CD4-positive, alpha-beta T cell (primary cell): ENCODE measurements around the gene RCOR3. TPM values are rescaled to one million over a fixed set of nuclear protein-coding genes. Genes with fewer than 3 reads are reported as not detected.
"Not testable (repeated sequence)": the region's sequence is repeated elsewhere in the genome, so short reads cannot be mapped to it uniquely, and the experiment has no call there.

Experiments
- ATAC-seq: fragments of 200-7000 bp; cut with Tn5 transposase; one replicate; pipeline ENCODE4 v1.10.0; 2022; ENCODE audit warnings: mild to moderate bottlenecking; ENCODE audit not compliant: poor library complexity
- CTCF ChIA-PET: fragments of 350-600 bp; sonication (Branson Sonifier 250); formaldehyde crosslinking; loops from one replicate; lab custom pipeline; 2021; ENCODE audit warnings: antibody characterized with exemption, inconsistent platforms; lab: Charles Lee
- POLR2A ChIA-PET: fragments of 350-600 bp; sonication (Branson Sonifier 250); formaldehyde crosslinking; loops from one replicate; lab custom pipeline; 2021; ENCODE audit warnings: antibody characterized with exemption, inconsistent platforms; lab: Charles Lee
- DNase-seq, 14 experiments: peaks; one replicate each; pipeline ENCODE4 v3.0.0-alpha.2; 2013 to 2020; ENCODE audit warnings: mixed read lengths in 2 of 14
- H3K27ac ChIP-seq, 2 donors: one replicate each; pipeline versions ENCODE4 v1.5.1 to v1.7.0; 2013; ENCODE audit warnings: low read length in 2 of 2, low read depth in 1 of 2, mild to moderate bottlenecking in 1 of 2
- H3K27me3 ChIP-seq, 2 experiments: 1 replicate in 1 of 2; 2 replicates in 1 of 2; pipeline versions ENCODE4 v1.6.1 to v1.7.0; 2013; ENCODE audit warnings: low read length in 2 of 2, control low read depth in 1 of 2, mild to moderate bottlenecking in 1 of 2, moderate library complexity in 1 of 2; ENCODE audit not compliant: insufficient read depth in 2 of 2, control insufficient read depth in 1 of 2
- H3K36me3 ChIP-seq: one replicate; pipeline ENCODE4 v1.6.1; 2013; ENCODE audit warnings: low read length, control low read depth; ENCODE audit not compliant: insufficient read depth
- H3K4me1 ChIP-seq: one replicate; pipeline ENCODE4 v1.6.1; 2013; ENCODE audit warnings: low read length, control low read depth; ENCODE audit not compliant: insufficient read depth
- H3K4me3 ChIP-seq: one replicate; pipeline ENCODE4 v1.5.1; 2013; ENCODE audit warnings: mild to moderate bottlenecking, low read length, moderate library complexity
- H3K9me3 ChIP-seq, 2 experiments: 1 replicate in 1 of 2; 2 replicates in 1 of 2; pipeline versions ENCODE4 v1.6.1 to v1.7.0; 2013; ENCODE audit warnings: low read length in 2 of 2, mild to moderate bottlenecking in 2 of 2, control low read depth in 1 of 2, moderate library complexity in 1 of 2; ENCODE audit not compliant: control insufficient read depth in 1 of 2, insufficient read depth in 1 of 2
- H3K27ac Mint-ChIP-seq: one replicate; pipeline ENCODE4 v1.8.0; 2020; ENCODE audit warnings: mixed read lengths
- H3K27me3 Mint-ChIP-seq: one replicate; pipeline ENCODE4 v1.8.0; 2021; ENCODE audit warnings: mixed read lengths
- H3K36me3 Mint-ChIP-seq: one replicate; pipeline ENCODE4 v1.8.0; 2021; ENCODE audit warnings: low read depth, mixed read lengths
- H3K4me1 Mint-ChIP-seq: one replicate; pipeline ENCODE4 v1.8.0; 2021; ENCODE audit warnings: low read depth, mixed read lengths
- H3K4me3 Mint-ChIP-seq: one replicate; pipeline ENCODE4 v1.8.0; 2020; ENCODE audit warnings: mild to moderate bottlenecking, mixed read lengths
- H3K9me3 Mint-ChIP-seq: one replicate; pipeline ENCODE4 v1.8.0; 2020; ENCODE audit warnings: mixed read lengths
- intact Hi-C, 2 experiments: fragments of 100-400 bp; cut with DNase I in 1 of 2; cut with micrococcal nuclease in 1 of 2; formaldehyde crosslinking; loops; one replicate each; pipeline versions ENCODE4 v1.15.1 to v1.9.0; 2023 to 2025; cut with DNase I, micrococcal nuclease
- total RNA-seq, 174 experiments: library from RNA in 2 of 174; stranded (reverse) in 2 of 174; gene quantifications; one replicate each; pipeline ENCODE4 v1.2.3 and lab custom pipeline; 2021 to 2026
- TF ChIP-seq, protein P1 (sequence below): fragments of 200-600 bp; IDR thresholded peaks from one replicate; pipeline ENCODE4 v1.8.0; 2022; ENCODE audit warnings: antibody characterized with exemption, mild to moderate bottlenecking

RCOR3 gene
- total RNA-seq, 2 experiments from 2014 or later, result 55.7 to 60.5 TPM

GRCh38 chr1:211348547-211348946 is 89.4 kb downstream of the RCOR3 start:
- H3K27me3 Mint-ChIP-seq, result no peaks in the 10 kb centered on the region
- no peaks in the 10 kb centered on the region for H3K9me3 Mint-ChIP-seq
- H3K4me3 Mint-ChIP-seq, result no peak overlapping the region
- Histone ChIP-seq H3K36me3 (peaks cover 9% of the 10 kb centered on the region), H3K9me3 (no peaks in the 10 kb centered on the region), H3K27me3 (no peaks in the 10 kb centered on the region), H3K27ac (no peak overlapping the region), H3K4me3 (no peak overlapping the region), H3K4me1 (peaks cover 76% of the 10 kb centered on the region)
- TF ChIP-seq, protein P1, sequence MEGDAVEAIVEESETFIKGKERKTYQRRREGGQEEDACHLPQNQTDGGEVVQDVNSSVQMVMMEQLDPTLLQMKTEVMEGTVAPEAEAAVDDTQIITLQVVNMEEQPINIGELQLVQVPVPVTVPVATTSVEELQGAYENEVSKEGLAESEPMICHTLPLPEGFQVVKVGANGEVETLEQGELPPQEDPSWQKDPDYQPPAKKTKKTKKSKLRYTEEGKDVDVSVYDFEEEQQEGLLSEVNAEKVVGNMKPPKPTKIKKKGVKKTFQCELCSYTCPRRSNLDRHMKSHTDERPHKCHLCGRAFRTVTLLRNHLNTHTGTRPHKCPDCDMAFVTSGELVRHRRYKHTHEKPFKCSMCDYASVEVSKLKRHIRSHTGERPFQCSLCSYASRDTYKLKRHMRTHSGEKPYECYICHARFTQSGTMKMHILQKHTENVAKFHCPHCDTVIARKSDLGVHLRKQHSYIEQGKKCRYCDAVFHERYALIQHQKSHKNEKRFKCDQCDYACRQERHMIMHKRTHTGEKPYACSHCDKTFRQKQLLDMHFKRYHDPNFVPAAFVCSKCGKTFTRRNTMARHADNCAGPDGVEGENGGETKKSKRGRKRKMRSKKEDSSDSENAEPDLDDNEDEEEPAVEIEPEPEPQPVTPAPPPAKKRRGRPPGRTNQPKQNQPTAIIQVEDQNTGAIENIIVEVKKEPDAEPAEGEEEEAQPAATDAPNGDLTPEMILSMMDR, result no peak
- peaks cover 96% of the 10 kb centered on the region for H3K4me1 Mint-ChIP-seq
- no peak overlapping the region for H3K27ac Mint-ChIP-seq
- intact Hi-C loops, result no loop called here
- H3K36me3 Mint-ChIP-seq, result peaks cover 38% of the 10 kb centered on the region
- no peak for ATAC-seq
- DNase-seq, result no peak
- ChIA-PET POLR2A (interaction anchor here (0.9 to 2.4 kb wide), 3 partner anchors 10 to 22 kb away, joined by 3 to 8 read pairs (median 6); partner anchors contain the start of gene TRAF5), CTCF (interaction anchor here (0.6 to 2.0 kb wide), 2 partner anchors 25 to 987 kb away, joined by 3 to 9 read pairs; no protein-coding TSS in a partner anchor)

DNA sequence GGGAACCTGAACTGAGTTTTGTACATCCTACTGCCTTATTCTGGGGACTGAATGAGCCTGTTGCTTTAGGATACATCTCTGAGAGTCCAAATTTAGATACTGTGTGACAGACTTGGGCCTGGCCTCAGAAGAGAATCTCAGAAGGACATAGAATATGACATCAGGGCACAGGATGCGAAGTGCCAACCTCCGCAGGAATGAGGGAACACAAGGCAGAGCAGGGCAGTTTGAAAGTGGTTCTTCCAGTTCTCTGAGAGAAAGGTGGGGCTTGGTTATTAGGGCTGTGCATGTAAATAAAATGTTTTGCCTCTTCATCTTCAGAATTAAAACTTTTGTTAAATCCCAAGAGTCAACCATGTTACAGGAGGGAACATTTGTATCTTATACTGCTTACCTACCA is 90.6 kb downstream of the RCOR3 start:
- POLR2A ChIA-PET, result no interaction called here
- peak overlapping the region; percentile 87 for H3K27ac Mint-ChIP-seq
- no peak for ATAC-seq
- Histone ChIP-seq H3K4me3 (no peak overlapping the region), H3K27ac (no peak overlapping the region), H3K36me3 (peaks cover 2% of the 10 kb centered on the region), H3K4me1 (peaks cover 74% of the 10 kb centered on the region), H3K27me3 (no peaks in the 10 kb centered on the region), H3K9me3 (no peaks in the 10 kb centered on the region)
- TF ChIP-seq, protein P1, result no peak
- H3K4me3 Mint-ChIP-seq, result peak overlapping the region; percentile 39
- intact Hi-C loops, result no loop called here
- CTCF ChIA-PET, result no interaction called here
- H3K4me1 Mint-ChIP-seq, result peaks cover 97% of the 10 kb centered on the region
- no peaks in the 10 kb centered on the region for H3K9me3 Mint-ChIP-seq
- H3K27me3 Mint-ChIP-seq, result no peaks in the 10 kb centered on the region
- H3K36me3 Mint-ChIP-seq, result peaks cover 37% of the 10 kb centered on the region
- no peak for DNase-seq

DNA sequence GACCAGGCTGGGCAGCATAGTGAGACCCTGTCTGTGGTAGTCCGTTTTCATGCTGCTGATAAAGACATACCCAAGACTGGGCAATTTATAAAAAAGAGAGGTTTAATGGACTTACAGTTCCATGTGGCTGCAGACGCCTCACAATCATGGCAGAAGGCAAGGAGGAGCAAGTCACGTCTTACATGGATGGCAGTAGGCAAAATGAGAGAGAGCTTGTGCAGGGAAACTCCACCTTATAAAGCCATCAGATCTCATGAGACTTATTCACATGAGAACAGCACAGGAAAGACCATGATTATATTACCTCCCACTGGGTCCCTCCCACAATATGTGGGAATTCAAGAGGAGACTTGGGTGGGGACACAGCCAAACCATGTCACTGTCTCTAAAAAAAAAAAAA is 92.9 kb downstream of the RCOR3 start:
- Histone ChIP-seq H3K27ac (peak overlapping the region in 1 of 2 donors; percentile 23), H3K4me1 (peaks cover 61% of the 10 kb centered on the region), H3K36me3 (peaks cover 18% of the 10 kb centered on the region)
- CTCF ChIA-PET, result interaction anchor here (1.6 kb wide), 1 partner anchor 29 kb away, joined by 5 read pairs; no protein-coding TSS in a partner anchor
- H3K9me3 ChIP-seq, H3K4me3 ChIP-seq, H3K9me3 Mint-ChIP-seq, H3K27me3 ChIP-seq, POLR2A ChIA-PET, DNase-seq, intact Hi-C loops, ATAC-seq, H3K27me3 Mint-ChIP-seq: not testable (repeated sequence)
- Mint-ChIP-seq H3K27ac (peak overlapping the region; percentile 87), H3K4me1 (peaks cover 80% of the 10 kb centered on the region), H3K36me3 (peaks cover 47% of the 10 kb centered on the region), H3K4me3 (peak overlapping the region; percentile 27)

- Histone ChIP-seq H3K9me3 (no peaks in the 10 kb centered on the region), H3K27ac (peak overlapping the region; percentile 15 to 23), H3K27me3 (no peaks in the 10 kb centered on the region), H3K36me3 (peaks cover 22% of the 10 kb centered on the region), H3K4me3 (peak overlapping the region; percentile 28), H3K4me1 (peaks cover 57% of the 10 kb centered on the region)
- Mint-ChIP-seq H3K9me3 (no peaks in the 10 kb centered on the region), H3K4me3 (peak overlapping the region; percentile 86), H3K36me3 (peaks cover 51% of the 10 kb centered on the region), H3K4me1 (peaks cover 76% of the 10 kb centered on the region), H3K27me3 (no peaks in the 10 kb centered on the region), H3K27ac (peak overlapping the region; percentile 87)
- ChIA-PET CTCF (interaction anchor here (1.6 kb wide), 1 partner anchor 29 kb away, joined by 5 read pairs; no protein-coding TSS in a partner anchor), POLR2A (interaction anchor here (1.3 kb wide), 1 partner anchor 82 kb away, joined by 3 read pairs; no protein-coding TSS in a partner anchor)
- TF ChIP-seq, protein P1, result no peak
- ATAC-seq, result no peak
- no peak for DNase-seq
- intact Hi-C loops, result no loop called here
Measured at GRCh38 chr1:211352465-211352864, 93.3 kb downstream of the RCOR3 start.
